Fibroblast of villous mesenchyme (primary cell): Measurements from ENCODE around the gene CAST. TPM values are rescaled to one million over a fixed set of nuclear protein-coding genes. Genes with fewer than 3 reads are reported as not detected.
"Not testable (repeated sequence)": the region's sequence is repeated elsewhere in the genome, so short reads cannot be mapped to it uniquely, and the experiment has no call there.

Source experiments
- DNase-seq: peaks from one replicate; pipeline ENCODE4 v3.0.0-alpha.2; 2010; ENCODE audit warnings: low read depth
- H3K4me3 ChIP-seq: 2 replicates; pipeline ENCODE4 v1.5.1; 2011; ENCODE audit warnings: low read depth, mild to moderate bottlenecking, low read length
- CTCF ChIP-seq: IDR thresholded peaks from 2 replicates; pipeline ENCODE4 v1.5.1; 2012; ENCODE audit warnings: low read depth, mild to moderate bottlenecking, low read length; ENCODE audit not compliant: insufficient read depth
- total RNA-seq: library from RNA; depleted of rRNA; stranded (reverse); fragments of >200 nt; gene quantifications from 2 replicates; pipeline ENCODE4 v1.2.3, GENCODE V29; 2012

CAST gene
- total RNA-seq, result 160 and 200 TPM in 2 replicates

GRCh38 chr5:96661855-96662724, at the start of gene CAST:
TSS of gene CAST (plus strand) at chr5:96662376. CDS start at chr5:96662423, 47 bp downstream.
- peak within 1 kb of the TSS; percentile 73 for H3K4me3 ChIP-seq
- no peak for TF ChIP-seq CTCF
- DNase-seq, result peak; percentile 97

- peak; percentile 64 for TF ChIP-seq CTCF
- DNase-seq, result peak; percentile 91
- no peak overlapping the region for H3K4me3 ChIP-seq
Observed at GRCh38 chr5:96614110-96614691, 48.0 kb upstream of the CAST start.

- no peak for TF ChIP-seq CTCF
- H3K4me3 ChIP-seq, result no peak overlapping the region
- DNase-seq, result no peak
Observed at GRCh38 chr5:96615223-96615622, 47.0 kb upstream of the CAST start.

GRCh38 chr5:96616801-96617200, 45.4 kb upstream of the CAST start:
- DNase-seq, result no peak
- H3K4me3 ChIP-seq, result no peak overlapping the region
- no peak for TF ChIP-seq CTCF

- not testable (repeated sequence) for DNase-seq
Observed at GRCh38 chr5:96618311-96619016, 43.7 kb upstream of the CAST start.

GRCh38 chr5:96619946-96620345, 42.2 kb upstream of the CAST start:
- no peak overlapping the region for H3K4me3 ChIP-seq
- no peak for DNase-seq
- no peak for TF ChIP-seq CTCF

More at GRCh38 chr5:96618311-96619016, 43.7 kb upstream of the CAST start:
- not testable (repeated sequence) for H3K4me3 ChIP-seq

- H3K4me3 ChIP-seq, result no peak overlapping the region
- TF ChIP-seq CTCF, result no peak
Observed at GRCh38 chr5:96624596-96624995, 37.6 kb upstream of the CAST start.

More at GRCh38 chr5:96624596-96624995, 37.6 kb upstream of the CAST start:
- no peak for DNase-seq
